Measurements from ENCODE around the gene DPY19L1.
"Not testable (repeated sequence)": the region's sequence is repeated elsewhere in the genome, so short reads cannot be mapped to it uniquely, and the experiment has no call there.

Gene DPY19L1

GRCh38 chr7:35030848-35031247, 6.4 kb downstream of the DPY19L1 start:
- no peak for DNase-seq

- DNase-seq: no peak
Measured at GRCh38 chr7:35029311-35029710, 8.0 kb downstream of the DPY19L1 start.

GRCh38 chr7:35026150-35026549, 11.1 kb downstream of the DPY19L1 start:
- DNase-seq: no peak

GRCh38 chr7:35025369-35025870, 11.9 kb downstream of the DPY19L1 start:
- DNase-seq: no peak

GRCh38 chr7:35024298-35024697, 13.0 kb downstream of the DPY19L1 start:
- DNase-seq: no peak

GRCh38 chr7:35022725-35023124, 14.6 kb downstream of the DPY19L1 start:
- DNase-seq: no peak

- no peak for DNase-seq
Measured at GRCh38 chr7:35021445-35021844, 15.8 kb downstream of the DPY19L1 start.

- DNase-seq: no peak
Measured at GRCh38 chr7:35019801-35020200, 17.5 kb downstream of the DPY19L1 start.

- DNase-seq: no peak
Measured at GRCh38 chr7:35019179-35019729, 18.0 kb downstream of the DPY19L1 start.

- no peak for DNase-seq
Measured at GRCh38 chr7:35015346-35015859, 21.9 kb downstream of the DPY19L1 start.

GRCh38 chr7:35012160-35012559, 25.1 kb downstream of the DPY19L1 start:
- no peak for DNase-seq

- no peak for DNase-seq
Measured at GRCh38 chr7:35011085-35011484, 26.2 kb downstream of the DPY19L1 start.

GRCh38 chr7:35007768-35008167, 29.5 kb downstream of the DPY19L1 start:
- DNase-seq: no peak

- DNase-seq: no peak
Measured at GRCh38 chr7:35004531-35005095, 32.7 kb downstream of the DPY19L1 start.

GRCh38 chr7:35003679-35004303, 33.5 kb downstream of the DPY19L1 start:
- no peak for DNase-seq

GRCh38 chr7:35003177-35003650, 34.1 kb downstream of the DPY19L1 start:
- DNase-seq: not testable (repeated sequence)

- not testable (repeated sequence) for DNase-seq
Measured at GRCh38 chr7:34998335-34998734, 39.0 kb downstream of the DPY19L1 start.

GRCh38 chr7:34996423-34997090, 40.7 kb downstream of the DPY19L1 start:
- DNase-seq: not testable (repeated sequence)

GRCh38 chr7:34995757-34996156, 41.5 kb downstream of the DPY19L1 start:
- no peak for DNase-seq

GRCh38 chr7:34991938-34992840, 45.1 kb downstream of the DPY19L1 start:
- peak; percentile 65 for DNase-seq

- DNase-seq: not testable (repeated sequence)
Measured at GRCh38 chr7:34988442-34989125, 48.7 kb downstream of the DPY19L1 start.

- DNase-seq: not testable (repeated sequence)
Measured at GRCh38 chr7:34985155-34985554, 52.1 kb downstream of the DPY19L1 start.

Data from CD4-positive, alpha-beta T cell treated with Interleukin-17A for 1 hour (primary cell).